ENCODE measurements around the gene CCDC183.
"Not testable (repeated sequence)": the region's sequence is repeated elsewhere in the genome, so short reads cannot be mapped to it uniquely, and the experiment has no call there.

Gene CCDC183

GRCh38 chr9:136796238-136796774, at the start of gene CCDC183:
Gene CCDC183, plus strand, starts transcription at chr9:136796338. Its CDS starts 60 bp downstream, at chr9:136796398.
- no peak for DNase-seq

GRCh38 chr9:136746621-136747020, 49.5 kb upstream of the CCDC183 start:
- DNase-seq: no peak

GRCh38 chr9:136747161-136748060, 48.7 kb upstream of the CCDC183 start:
- no peak for DNase-seq

GRCh38 chr9:136748201-136748600, 47.9 kb upstream of the CCDC183 start, which contains the start of gene LCN6:
Gene LCN6, minus strand, starts transcription at chr9:136748525. Its CDS starts 42 bp downstream, at chr9:136748483.
- no peak for DNase-seq

- no peak for DNase-seq
These were observed 47.2 kb upstream of the CCDC183 start for GRCh38 chr9:136748666-136749611.

- DNase-seq: no peak
These were observed 45.6 kb upstream of the CCDC183 start for GRCh38 chr9:136750526-136750925.

GRCh38 chr9:136751244-136751643, 44.9 kb upstream of the CCDC183 start:
- no peak for DNase-seq

- no peak for DNase-seq
These were observed 44.3 kb upstream of the CCDC183 start for GRCh38 chr9:136751814-136752213.

- no peak for DNase-seq
These were observed 42.6 kb upstream of the CCDC183 start for GRCh38 chr9:136753371-136754058.

- no peak for DNase-seq
These were observed 42.0 kb upstream of the CCDC183 start for GRCh38 chr9:136754059-136754572.

GRCh38 chr9:136754626-136755301, 41.4 kb upstream of the CCDC183 start:
- no peak for DNase-seq

GRCh38 chr9:136755302-136756133, 40.6 kb upstream of the CCDC183 start:
- not testable (repeated sequence) for DNase-seq

- no peak for DNase-seq
These were observed 40.1 kb upstream of the CCDC183 start for GRCh38 chr9:136756134-136756438.

- no peak for DNase-seq
These were observed 39.3 kb upstream of the CCDC183 start for GRCh38 chr9:136756836-136757235.

GRCh38 chr9:136757328-136757727, 38.8 kb upstream of the CCDC183 start:
- no peak for DNase-seq

GRCh38 chr9:136757751-136758140, 38.4 kb upstream of the CCDC183 start:
- no peak for DNase-seq

GRCh38 chr9:136759001-136759400, 37.1 kb upstream of the CCDC183 start:
- no peak for DNase-seq

GRCh38 chr9:136759436-136760325, 36.5 kb upstream of the CCDC183 start:
- no peak for DNase-seq

GRCh38 chr9:136760424-136760823, 35.7 kb upstream of the CCDC183 start:
- DNase-seq: no peak
